Measurements from ENCODE around the gene TBC1D9. TPM values are rescaled to one million over a fixed set of nuclear protein-coding genes. Genes with fewer than 3 reads are reported as not detected.

TBC1D9 gene
- polyA plus RNA-seq, 1 donor (not counting 4 experiments of a cell fraction or from before 2014, with no cell fraction given): 11.6 TPM

- Histone ChIP-seq H3K9me1 (ENCODE audit: control insufficient read depth, extremely low read depth, insufficient read depth, low read length) (no peaks in the 10 kb centered on the region), H3K4me3 (ENCODE audit: control insufficient read depth in 2 of 3, extremely low read depth in 1 of 3, insufficient read depth in 2 of 3, low read depth in 1 of 3, low read length in 3 of 3) (no peak overlapping the region), H3K9ac (ENCODE audit: control insufficient read depth, extremely low read depth, insufficient read depth, low read length) (no peak overlapping the region), H3K27me3 (ENCODE audit: control insufficient read depth, extremely low read depth, insufficient read depth, low read length) (no peaks in the 10 kb centered on the region), H3K27ac (ENCODE audit: control insufficient read depth, insufficient read depth, low read length) (no peak overlapping the region), H3K9me3 (ENCODE audit: control insufficient read depth, low read depth, low read length) (no peaks in the 10 kb centered on the region), H3K4me2 (ENCODE audit: control insufficient read depth, extremely low read depth, insufficient read depth, low read depth, low read length) (no peak overlapping the region), H3K36me3 (ENCODE audit: control insufficient read depth in 2 of 2, extremely low read depth in 1 of 2, insufficient read depth in 2 of 2, low read length in 2 of 2) (no peaks in the 10 kb centered on the region), H2AFZ (ENCODE audit: control insufficient read depth, low read length) (no peak overlapping the region), H3K79me2 (ENCODE audit: control insufficient read depth, insufficient read depth, low read length) (no peaks in the 10 kb centered on the region), H4K20me1 (ENCODE audit: control insufficient read depth, extremely low read depth, insufficient read depth, low read length) (no peaks in the 10 kb centered on the region), H3K4me1 (ENCODE audit: control insufficient read depth, extremely low read depth, insufficient read depth, low read length) (peaks cover 16% of the 10 kb centered on the region)
- no peak for FAIRE-seq
- TF ChIP-seq EZH2 (IDR thresholded peaks at IDR 0.05; ENCODE audit: low read length): no peak
- no peak for TF ChIP-seq CTCF (optimal IDR thresholded peaks at IDR 0.05 in 1 of 3, IDR thresholded peaks at IDR 0.05 in 1 of 3, conservative IDR thresholded peaks at IDR 0.05 in 1 of 3; ENCODE audit: extremely low read depth in 1 of 3, insufficient read depth in 2 of 3, low read length in 3 of 3)
- no peak for DNase-seq (ENCODE audit: low read depth, low spot score)
- dilution Hi-C loops (cut with MboI; ENCODE audit: extremely low pct_ligation_motif_present, low sequenced_read_pairs): no loop called here
Observed at GRCh38 chr4:140717313-140717712, 38.9 kb downstream of the TBC1D9 start.

- FAIRE-seq: no peak
- Histone ChIP-seq H3K9me1 (ENCODE audit: control insufficient read depth, extremely low read depth, insufficient read depth, low read length) (no peaks in the 10 kb centered on the region), H3K9me3 (ENCODE audit: control insufficient read depth, low read depth, low read length) (no peaks in the 10 kb centered on the region), H3K9ac (ENCODE audit: control insufficient read depth, extremely low read depth, insufficient read depth, low read length) (no peak overlapping the region), H3K4me2 (ENCODE audit: control insufficient read depth, extremely low read depth, insufficient read depth, low read depth, low read length) (no peak overlapping the region), H2AFZ (ENCODE audit: control insufficient read depth, low read length) (no peak overlapping the region), H3K36me3 (ENCODE audit: control insufficient read depth in 2 of 2, extremely low read depth in 1 of 2, insufficient read depth in 2 of 2, low read length in 2 of 2) (no peaks in the 10 kb centered on the region), H4K20me1 (ENCODE audit: control insufficient read depth, extremely low read depth, insufficient read depth, low read length) (no peaks in the 10 kb centered on the region), H3K27ac (ENCODE audit: control insufficient read depth, insufficient read depth, low read length) (no peak overlapping the region), H3K4me1 (ENCODE audit: control insufficient read depth, extremely low read depth, insufficient read depth, low read length) (peaks cover 12% of the 10 kb centered on the region), H3K27me3 (ENCODE audit: control insufficient read depth, extremely low read depth, insufficient read depth, low read length) (no peaks in the 10 kb centered on the region), H3K4me3 (ENCODE audit: control insufficient read depth in 2 of 3, extremely low read depth in 1 of 3, insufficient read depth in 2 of 3, low read depth in 1 of 3, low read length in 3 of 3) (no peak overlapping the region), H3K79me2 (ENCODE audit: control insufficient read depth, insufficient read depth, low read length) (no peaks in the 10 kb centered on the region)
- dilution Hi-C loops (cut with MboI; ENCODE audit: extremely low pct_ligation_motif_present, low sequenced_read_pairs): no loop called here
- no peak for TF ChIP-seq CTCF (optimal IDR thresholded peaks at IDR 0.05 in 1 of 3, IDR thresholded peaks at IDR 0.05 in 1 of 3, conservative IDR thresholded peaks at IDR 0.05 in 1 of 3; ENCODE audit: extremely low read depth in 1 of 3, insufficient read depth in 2 of 3, low read length in 3 of 3)
- TF ChIP-seq EZH2 (IDR thresholded peaks at IDR 0.05; ENCODE audit: low read length): no peak
- DNase-seq (ENCODE audit: low read depth, low spot score): no peak
Observed at GRCh38 chr4:140715119-140715518, 41.1 kb downstream of the TBC1D9 start.
